HG03025 (cell line): ENCODE data around the gene GALNS.
A peak's percentile ranks its signal among the peaks of the same experiment; 100 is the strongest.

Experiments
- ATAC-seq: cut with Tn5 transposase; IDR thresholded peaks from one replicate; pipeline ENCODE4 v1.9.1; 2021; ENCODE audit warnings: mild to moderate bottlenecking, moderate library complexity; ENCODE audit not compliant: unreplicated experiment, low FRiP score

GALNS gene

GRCh38 chr16:88807626-88808453 lies 48.9 kb downstream of the GALNS start:
- no peak for ATAC-seq

GRCh38 chr16:88807142-88807625 lies 49.6 kb downstream of the GALNS start:
- no peak for ATAC-seq

- no peak for ATAC-seq
Observed at GRCh38 chr16:88806491-88807111, 50.1 kb downstream of the GALNS start.

GRCh38 chr16:88805887-88806393 lies 50.8 kb downstream of the GALNS start:
- no peak for ATAC-seq

- no peak for ATAC-seq
Observed at GRCh38 chr16:88805340-88805715, 51.4 kb downstream of the GALNS start.

GRCh38 chr16:88804552-88805339 lies 52.0 kb downstream of the GALNS start:
- ATAC-seq, result no peak

GRCh38 chr16:88804173-88804551 lies 52.6 kb downstream of the GALNS start:
- no peak for ATAC-seq

GRCh38 chr16:88803264-88803987 lies 53.3 kb downstream of the GALNS start, which contains the start of gene CDT1:
Gene CDT1 (plus strand): TSS chr16:88803789. CDS start chr16:88803832, 43 bp downstream.
- ATAC-seq, result peak; percentile 47

GRCh38 chr16:88800277-88800592 lies 56.5 kb downstream of the GALNS start:
- no peak for ATAC-seq

GRCh38 chr16:88799569-88800276 lies 57.0 kb downstream of the GALNS start:
- no peak for ATAC-seq

- ATAC-seq, result no peak
Observed at GRCh38 chr16:88798772-88799455, 57.8 kb downstream of the GALNS start.

GRCh38 chr16:88798073-88798472 lies 58.7 kb downstream of the GALNS start:
- no peak for ATAC-seq

GRCh38 chr16:88796278-88796677 lies 60.5 kb downstream of the GALNS start:
- ATAC-seq, result no peak

GRCh38 chr16:88793251-88793954 lies 63.3 kb downstream of the GALNS start:
- ATAC-seq, result no peak

- no peak for ATAC-seq
Observed at GRCh38 chr16:88792668-88793250, 64.0 kb downstream of the GALNS start.

- ATAC-seq, result no peak
Observed at GRCh38 chr16:88792078-88792550, 64.6 kb downstream of the GALNS start.

- no peak for ATAC-seq
Observed at GRCh38 chr16:88790312-88791211, 66.2 kb downstream of the GALNS start.
